T-helper 2 cell treated with Interferon-gamma antibody and Interleukin-4, amounts not matched to agents 100 ng/mL and 5 ng/mL, for 36 hours (primary cell): ENCODE measurements around the gene RAB34. TPM values are rescaled to one million over a fixed set of nuclear protein-coding genes. Genes with fewer than 3 reads are reported as not detected.

ENCODE experiments used
- intact Hi-C: fragments of 100-400 bp; cut with micrococcal nuclease; formaldehyde crosslinking; loops from one replicate; pipeline ENCODE4 v1.15.1; 2023
- total RNA-seq: library from RNA; stranded (reverse); gene quantifications from 2 replicates; pipeline ENCODE4 v1.2.3, GENCODE V29; 2022

RAB34 gene
- total RNA-seq, 1 donor from 2014 or later: 10.4 TPM

DNA sequence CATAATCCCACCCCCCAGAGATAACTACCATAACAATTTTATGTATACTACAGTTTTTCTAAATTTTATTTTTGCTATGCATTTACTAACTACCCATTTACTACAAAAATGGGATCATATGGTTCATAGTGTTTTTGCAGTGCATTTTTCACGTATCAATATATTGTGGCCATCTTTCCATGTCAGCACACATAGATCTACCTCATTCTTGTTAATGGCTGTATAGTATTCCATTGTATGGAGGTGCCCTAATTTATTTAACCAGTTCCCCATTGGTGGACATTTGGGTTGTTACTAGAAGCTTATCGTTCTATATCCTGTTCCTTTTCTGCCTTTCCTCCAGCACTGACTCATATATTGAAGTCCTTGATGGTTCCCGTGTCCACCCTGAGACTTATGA is 28.7 kb downstream of the RAB34 start:
- intact Hi-C loops: no loop called here

DNA sequence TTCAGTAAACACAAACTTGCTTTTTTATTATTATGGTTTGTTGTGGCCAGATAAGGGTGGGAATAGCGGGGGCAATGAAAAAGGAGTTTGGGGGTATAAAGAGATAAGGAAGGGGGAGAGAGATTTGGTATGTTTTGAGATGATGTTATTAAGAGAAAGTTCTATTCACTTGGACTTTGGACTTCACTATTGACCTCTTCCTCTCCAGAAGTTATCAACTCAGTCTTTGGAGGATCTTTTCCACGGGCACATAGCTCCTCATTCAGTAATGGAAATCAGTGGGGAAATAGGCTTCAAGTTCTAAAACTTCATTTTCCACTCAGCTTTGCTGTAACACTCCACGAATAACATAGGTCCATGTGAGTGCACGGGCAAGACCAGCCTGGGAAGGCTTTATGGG is 29.2 kb downstream of the RAB34 start:
- intact Hi-C loops: no loop called here

DNA sequence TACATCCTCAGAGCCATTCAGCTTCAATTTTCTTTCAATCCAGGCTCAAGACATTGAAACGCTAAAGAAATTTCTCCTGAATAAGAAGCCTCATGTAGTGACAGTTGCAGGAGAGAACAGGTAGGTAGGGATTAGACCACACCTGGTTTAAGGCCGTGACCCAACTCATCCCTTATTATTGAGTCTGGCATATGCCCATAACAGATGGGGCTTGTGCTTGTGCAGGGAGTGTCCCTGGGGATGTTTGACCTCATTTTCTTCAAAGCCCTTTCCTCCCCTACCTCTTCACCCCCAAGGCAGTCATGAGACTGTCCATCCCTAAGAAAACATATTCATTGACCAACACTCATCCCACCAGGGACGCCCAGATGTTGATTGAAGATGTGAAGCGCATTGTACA is 31.4 kb downstream of the RAB34 start:
- intact Hi-C loops: no loop called here

DNA sequence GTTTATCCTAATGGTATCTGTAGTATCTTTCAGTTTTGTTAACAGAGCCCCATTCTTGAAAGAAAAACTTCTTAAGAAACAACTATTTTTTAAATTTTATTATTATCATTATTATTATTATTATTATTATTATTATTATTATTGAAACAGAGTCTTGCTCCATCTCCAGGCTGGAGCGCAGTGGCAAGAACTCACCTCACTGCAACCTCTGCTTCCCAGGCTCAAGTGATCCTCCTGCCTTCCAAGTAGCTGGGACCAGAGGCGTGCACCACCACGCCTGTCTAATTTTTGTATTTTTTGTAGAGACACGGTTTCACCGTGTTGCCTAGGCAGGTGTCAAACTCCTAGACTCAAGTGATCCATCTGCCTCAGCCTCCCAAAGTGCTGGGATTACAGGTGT is 32.3 kb downstream of the RAB34 start:
- intact Hi-C loops: no loop called here

DNA sequence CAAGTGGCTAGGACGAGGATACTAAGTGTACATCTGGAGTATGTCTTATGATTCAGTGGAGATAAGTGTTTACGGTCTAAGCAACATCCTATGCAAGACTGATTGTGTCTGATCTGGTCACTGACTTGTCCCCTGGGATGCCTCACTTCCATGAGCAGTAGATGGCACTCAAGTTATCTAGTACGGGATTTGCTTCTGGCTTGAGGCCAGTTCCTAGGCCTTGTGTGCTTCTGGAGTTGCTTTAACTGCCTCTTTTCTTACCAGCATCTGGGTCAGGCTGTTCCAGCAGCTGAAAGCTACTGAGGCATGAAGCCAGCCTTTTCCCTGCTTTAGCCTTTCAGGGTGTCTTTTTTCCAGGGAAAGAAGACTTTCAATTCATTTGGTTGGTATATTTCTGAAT is 32.7 kb downstream of the RAB34 start:
- intact Hi-C loops: no loop called here

DNA sequence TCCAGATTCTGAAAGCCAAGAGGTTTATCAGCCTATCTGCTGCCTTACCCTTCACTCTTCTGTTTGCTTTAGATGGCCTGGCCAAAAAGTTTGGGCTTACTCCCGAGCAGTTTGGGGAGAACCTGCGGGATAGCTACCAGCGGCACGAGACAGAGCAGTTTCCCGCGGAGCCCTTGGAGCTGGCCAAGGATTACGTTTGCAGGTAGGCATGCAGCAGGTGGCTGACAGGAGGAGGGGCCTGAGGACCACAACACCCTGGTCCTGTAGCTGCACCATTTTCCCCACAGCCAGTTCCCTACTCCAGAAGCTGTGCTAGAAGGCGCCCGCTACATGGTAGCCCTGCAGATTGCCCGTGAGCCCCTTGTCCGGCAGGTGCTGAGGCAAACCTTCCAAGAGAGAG is 35.0 kb downstream of the RAB34 start:
- intact Hi-C loops: no loop called here

DNA sequence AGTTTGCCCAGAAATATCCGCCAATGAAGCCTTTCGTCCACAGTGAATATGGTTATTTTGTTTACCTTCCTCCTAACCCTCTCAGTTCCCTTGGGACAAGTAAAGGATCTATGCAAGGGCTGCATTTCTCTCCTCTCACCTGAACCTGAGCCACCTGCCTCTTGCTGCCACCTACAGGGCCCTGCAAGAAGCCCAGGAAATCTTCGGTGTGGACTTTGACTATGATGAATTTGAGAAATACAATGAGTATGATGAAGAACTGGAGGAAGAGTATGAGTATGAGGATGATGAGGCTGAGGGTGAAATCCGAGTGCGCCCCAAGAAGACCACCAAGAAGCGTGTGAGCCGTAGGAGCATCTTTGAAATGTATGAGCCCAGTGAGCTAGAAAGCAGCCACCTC is 41.7 kb downstream of the RAB34 start:
- intact Hi-C loops: no loop called here

DNA sequence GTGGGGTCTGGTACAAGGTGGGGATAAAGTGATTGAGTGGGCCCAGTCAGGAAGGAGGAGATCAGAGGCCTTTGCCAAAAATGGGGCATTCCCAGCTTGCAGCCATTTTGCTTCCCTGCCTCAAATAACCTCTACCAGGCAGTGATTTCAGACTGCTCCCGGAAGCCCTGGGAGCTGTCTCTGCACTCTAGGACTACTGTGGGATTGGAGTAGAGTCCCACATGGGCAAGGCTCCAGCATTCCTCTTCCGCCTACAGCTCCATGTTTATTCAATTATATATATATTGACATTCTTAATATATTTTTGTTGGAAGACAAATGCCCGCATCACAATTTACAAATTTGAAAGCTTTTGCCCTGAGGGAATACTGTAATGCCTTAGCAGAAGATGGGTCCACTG is 42.2 kb downstream of the RAB34 start:
- intact Hi-C loops: no loop called here

DNA sequence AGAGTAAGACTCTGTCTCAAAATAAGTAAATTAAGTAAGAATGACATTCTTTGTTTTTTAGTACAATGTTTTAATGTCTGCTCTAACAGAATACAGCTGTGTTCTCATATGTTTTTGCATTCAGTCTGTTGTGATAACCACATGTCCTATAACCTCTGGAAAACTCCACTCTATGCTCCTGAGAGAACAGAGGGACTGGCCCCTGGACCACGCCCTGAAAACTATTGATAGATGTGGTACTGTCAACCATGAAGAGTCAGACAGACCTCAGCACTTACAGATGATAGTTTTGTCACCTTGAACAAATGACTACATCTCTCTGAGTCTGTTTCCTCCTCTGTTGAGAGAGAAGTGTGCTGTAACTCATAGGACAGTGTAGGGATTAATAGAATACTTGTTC is 47.8 kb downstream of the RAB34 start:
- intact Hi-C loops: no loop called here

DNA sequence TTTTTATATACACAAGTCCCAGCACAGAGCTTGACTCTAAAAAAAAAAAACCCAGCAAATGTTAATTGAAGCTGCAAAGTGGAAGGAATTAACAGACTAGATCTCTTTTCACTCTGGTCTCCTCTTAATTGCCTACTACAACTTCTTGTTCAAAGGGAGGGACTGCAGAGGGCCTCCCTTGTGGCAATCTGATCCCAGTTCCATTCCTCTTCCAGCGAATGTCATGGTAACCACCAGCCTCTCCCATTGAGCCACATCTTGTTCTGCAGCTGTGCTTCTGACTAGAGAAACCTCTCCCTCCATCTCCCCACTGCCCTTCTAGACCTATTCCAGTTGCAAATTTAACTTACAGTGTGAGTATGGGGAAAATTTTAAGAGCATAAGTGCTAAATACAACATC is 49.8 kb downstream of the RAB34 start:
- intact Hi-C loops: no loop called here

DNA sequence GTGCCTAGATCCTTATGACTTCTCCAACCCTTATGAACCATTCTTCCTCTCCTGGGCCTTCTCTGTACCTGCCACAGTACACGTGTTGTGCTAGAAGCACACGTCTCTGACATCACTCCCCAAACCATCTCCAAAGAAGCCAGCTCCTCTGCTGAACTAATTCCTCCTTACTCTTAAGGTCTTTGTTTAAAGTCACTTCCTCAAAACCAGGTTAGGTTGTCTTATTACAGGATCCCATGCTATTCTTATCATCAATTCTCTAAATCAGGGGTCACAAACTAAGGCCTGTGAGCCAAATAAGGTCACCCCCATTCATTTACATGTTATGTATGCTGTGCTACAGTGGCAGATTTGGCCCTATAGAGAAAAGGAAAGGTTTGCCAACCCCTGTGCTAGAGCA is 51.7 kb downstream of the RAB34 start:
- intact Hi-C loops: no loop called here

Other genes starting within 250 kb of the RAB34 start
- not detected in 2 replicates for gene SLC13A2, start 244.2 kb downstream of the RAB34 start, total RNA-seq
- gene FOXN1, start 211.5 kb downstream of the RAB34 start, total RNA-seq: not detected in 2 replicates
- 43.5 and 47.8 TPM in 2 replicates for gene UNC119, start 165.2 kb downstream of the RAB34 start, total RNA-seq
- 59.9 and 66.6 TPM in 2 replicates for gene PIGS, start 146.3 kb downstream of the RAB34 start, total RNA-seq
- gene ALDOC, start 141.0 kb downstream of the RAB34 start, total RNA-seq: 94.6 and 103 TPM in 2 replicates
- gene SPAG5, start 118.8 kb downstream of the RAB34 start, total RNA-seq: 125 and 128 TPM in 2 replicates
- gene RSKR, start 103.7 kb downstream of the RAB34 start, total RNA-seq: 27.2 and 31.1 TPM in 2 replicates
- 161 and 163 TPM in 2 replicates for gene BLTP2, start 72.7 kb downstream of the RAB34 start, total RNA-seq
- gene SDF2, start 56.0 kb downstream of the RAB34 start, total RNA-seq: 42.4 and 44.5 TPM in 2 replicates
- gene SUPT6H, start 55.7 kb downstream of the RAB34 start, total RNA-seq: 83.8 and 84.3 TPM in 2 replicates
- gene PROCA1, start 6.0 kb downstream of the RAB34 start, total RNA-seq: 5.9 and 6.9 TPM in 2 replicates
- 1,892 and 1,893 TPM in 2 replicates for gene RPL23A, start 2.1 kb upstream of the RAB34 start, total RNA-seq
- 1.7 and 3.2 TPM in 2 replicates for gene TLCD1, start 8.4 kb upstream of the RAB34 start, total RNA-seq
- gene NEK8, start 10.9 kb upstream of the RAB34 start, total RNA-seq: 5.5 and 7.3 TPM in 2 replicates
- 49.1 and 50.6 TPM in 2 replicates for gene TRAF4, start 26.1 kb upstream of the RAB34 start, total RNA-seq
- gene FAM222B, start 124.9 kb upstream of the RAB34 start, total RNA-seq: 16.3 and 17.4 TPM in 2 replicates
- gene ERAL1, start 137.1 kb upstream of the RAB34 start, total RNA-seq: 45.1 and 47.8 TPM in 2 replicates
- 207 and 212 TPM in 2 replicates for gene FLOT2, start 179.9 kb upstream of the RAB34 start, total RNA-seq
- gene DHRS13, start 185.2 kb upstream of the RAB34 start, total RNA-seq: 25.7 and 30.5 TPM in 2 replicates
- gene PHF12, start 233.7 kb upstream of the RAB34 start, total RNA-seq: 61.0 and 72.0 TPM in 2 replicates